ENCODE measurements around the gene ATP11A.
"Not testable (repeated sequence)": the region's sequence is repeated elsewhere in the genome, so short reads cannot be mapped to it uniquely, and the experiment has no call there.

The ATP11A gene

GRCh38 chr13:112863356-112863755 lies 173.5 kb downstream of the ATP11A start:
- H2AK5ac ChIP-seq (ENCODE audit: low read length); H3K27me3 ChIP-seq (ENCODE audit: insufficient read depth, low read length, poor library complexity); H2BK15ac ChIP-seq (replicated peaks; ENCODE audit: low read depth); H3K4me1 ChIP-seq (ENCODE audit: control insufficient read depth, low read depth, low read length); H3K4me3 ChIP-seq (ENCODE audit: low read length); H2BK5ac ChIP-seq (ENCODE audit: low read length); H4K5ac ChIP-seq (ENCODE audit: low read length); H3K4ac ChIP-seq (ENCODE audit: low read depth, low read length); H3K79me1 ChIP-seq (ENCODE audit: low read length); H3K79me2 ChIP-seq (ENCODE audit: control insufficient read depth, insufficient read depth, low read length); DNase-seq; H2BK120ac ChIP-seq (ENCODE audit: low read depth, low read length); H3K27ac ChIP-seq (ENCODE audit: low read depth, low read length); H3K9ac ChIP-seq (ENCODE audit: low read length); H3K23ac ChIP-seq (ENCODE audit: low read length); H3K18ac ChIP-seq (ENCODE audit: low read length); H3K4me2 ChIP-seq (ENCODE audit: low read length); H3K36me3 ChIP-seq (ENCODE audit: control insufficient read depth, insufficient read depth, low read length); H4K8ac ChIP-seq (ENCODE audit: low read depth, low read length); H3K56ac ChIP-seq (ENCODE audit: low read length): not testable (repeated sequence)
- no CpG with 5 or more reads among the region's 17 CpGs for WGBS (ENCODE audit: extremely low coverage, insufficient coverage, low lambda C conversion rate)

GRCh38 chr13:112865478-112865877 lies 175.6 kb downstream of the ATP11A start:
- not testable (repeated sequence) for H2BK120ac ChIP-seq (ENCODE audit: low read depth, low read length); H3K79me2 ChIP-seq (ENCODE audit: control insufficient read depth, insufficient read depth, low read length); H2AK5ac ChIP-seq (ENCODE audit: low read length); H3K36me3 ChIP-seq (ENCODE audit: control insufficient read depth, insufficient read depth, low read length); H3K56ac ChIP-seq (ENCODE audit: low read length); H3K27me3 ChIP-seq (ENCODE audit: insufficient read depth, low read length, poor library complexity); H3K4me3 ChIP-seq (ENCODE audit: low read length); H2BK5ac ChIP-seq (ENCODE audit: low read length); H3K79me1 ChIP-seq (ENCODE audit: low read length); H3K18ac ChIP-seq (ENCODE audit: low read length); H2BK15ac ChIP-seq (replicated peaks; ENCODE audit: low read depth); H4K8ac ChIP-seq (ENCODE audit: low read depth, low read length); DNase-seq; H4K5ac ChIP-seq (ENCODE audit: low read length); H3K27ac ChIP-seq (ENCODE audit: low read depth, low read length); H3K4ac ChIP-seq (ENCODE audit: low read depth, low read length); H3K4me1 ChIP-seq (ENCODE audit: control insufficient read depth, low read depth, low read length); H3K9ac ChIP-seq (ENCODE audit: low read length); H3K23ac ChIP-seq (ENCODE audit: low read length); H3K4me2 ChIP-seq (ENCODE audit: low read length)
- no CpG with 5 or more reads among the region's 14 CpGs for WGBS (ENCODE audit: extremely low coverage, insufficient coverage, low lambda C conversion rate)

GRCh38 chr13:112867301-112867711 lies 177.5 kb downstream of the ATP11A start:
- DNase-seq, result no peak
- no peaks in the 10 kb centered on the region for H3K79me1 ChIP-seq (ENCODE audit: low read length)
- no peak overlapping the region for H2BK15ac ChIP-seq (replicated peaks; ENCODE audit: low read depth)
- no peak overlapping the region for H2BK5ac ChIP-seq (ENCODE audit: low read length)
- peaks cover 1% of the 10 kb centered on the region for H3K36me3 ChIP-seq (ENCODE audit: control insufficient read depth, insufficient read depth, low read length)
- no peaks in the 10 kb centered on the region for H3K79me2 ChIP-seq (ENCODE audit: control insufficient read depth, insufficient read depth, low read length)
- H3K27me3 ChIP-seq (ENCODE audit: insufficient read depth, low read length, poor library complexity), result no peaks in the 10 kb centered on the region
- H3K18ac ChIP-seq (ENCODE audit: low read length), result no peak overlapping the region
- H3K9ac ChIP-seq (ENCODE audit: low read length), result no peak overlapping the region
- H4K5ac ChIP-seq (ENCODE audit: low read length), result no peak overlapping the region
- H4K8ac ChIP-seq (ENCODE audit: low read depth, low read length), result no peak overlapping the region
- H3K27ac ChIP-seq (ENCODE audit: low read depth, low read length), result no peak overlapping the region
- no CpG with 5 or more reads among the region's 18 CpGs for WGBS (ENCODE audit: extremely low coverage, insufficient coverage, low lambda C conversion rate)
- no peaks in the 10 kb centered on the region for H3K4me1 ChIP-seq (ENCODE audit: control insufficient read depth, low read depth, low read length)
- no peak overlapping the region for H3K56ac ChIP-seq (ENCODE audit: low read length)
- H3K4ac ChIP-seq (ENCODE audit: low read depth, low read length), result no peak overlapping the region
- no peak overlapping the region for H3K4me3 ChIP-seq (ENCODE audit: low read length)
- no peak overlapping the region for H3K4me2 ChIP-seq (ENCODE audit: low read length)
- no peak overlapping the region for H3K23ac ChIP-seq (ENCODE audit: low read length)
- H2BK120ac ChIP-seq (ENCODE audit: low read depth, low read length), result no peak overlapping the region
- no peak overlapping the region for H2AK5ac ChIP-seq (ENCODE audit: low read length)

- WGBS (ENCODE audit: extremely low coverage, insufficient coverage, low lambda C conversion rate), result no CpG with 5 or more reads among the region's 5 CpGs
- H3K27ac ChIP-seq (ENCODE audit: low read depth, low read length), result no peak overlapping the region
Measured at GRCh38 chr13:112868308-112868707, 178.5 kb downstream of the ATP11A start.

GRCh38 chr13:112869202-112870050 lies 179.6 kb downstream of the ATP11A start:
- no peaks in the 10 kb centered on the region for H3K27me3 ChIP-seq (ENCODE audit: insufficient read depth, low read length, poor library complexity)
- no peak overlapping the region for H3K23ac ChIP-seq (ENCODE audit: low read length)
- H3K4me2 ChIP-seq (ENCODE audit: low read length), result no peak overlapping the region
- peaks cover 1% of the 10 kb centered on the region for H3K36me3 ChIP-seq (ENCODE audit: control insufficient read depth, insufficient read depth, low read length)
- no peak overlapping the region for H3K4ac ChIP-seq (ENCODE audit: low read depth, low read length)
- no peaks in the 10 kb centered on the region for H3K79me1 ChIP-seq (ENCODE audit: low read length)
- WGBS (ENCODE audit: extremely low coverage, insufficient coverage, low lambda C conversion rate), result no CpG with 5 or more reads among the region's 15 CpGs
- no peak overlapping the region for H3K27ac ChIP-seq (ENCODE audit: low read depth, low read length)
- H3K56ac ChIP-seq (ENCODE audit: low read length), result no peak overlapping the region
- no peak for DNase-seq
- no peak overlapping the region for H3K18ac ChIP-seq (ENCODE audit: low read length)
- no peak overlapping the region for H3K9ac ChIP-seq (ENCODE audit: low read length)
- H2BK5ac ChIP-seq (ENCODE audit: low read length), result no peak overlapping the region
- H2BK120ac ChIP-seq (ENCODE audit: low read depth, low read length), result no peak overlapping the region
- H3K4me1 ChIP-seq (ENCODE audit: control insufficient read depth, low read depth, low read length), result no peaks in the 10 kb centered on the region
- H2AK5ac ChIP-seq (ENCODE audit: low read length), result no peak overlapping the region
- H3K79me2 ChIP-seq (ENCODE audit: control insufficient read depth, insufficient read depth, low read length), result no peaks in the 10 kb centered on the region
- H4K8ac ChIP-seq (ENCODE audit: low read depth, low read length), result no peak overlapping the region
- no peak overlapping the region for H3K4me3 ChIP-seq (ENCODE audit: low read length)
- H4K5ac ChIP-seq (ENCODE audit: low read length), result no peak overlapping the region
- H2BK15ac ChIP-seq (replicated peaks; ENCODE audit: low read depth), result no peak overlapping the region

More at GRCh38 chr13:112868308-112868707, 178.5 kb downstream of the ATP11A start:
- no peaks in the 10 kb centered on the region for H3K4me1 ChIP-seq (ENCODE audit: control insufficient read depth, low read depth, low read length)
- no peak overlapping the region for H3K18ac ChIP-seq (ENCODE audit: low read length)
- H3K27me3 ChIP-seq (ENCODE audit: insufficient read depth, low read length, poor library complexity), result no peaks in the 10 kb centered on the region
- no peak overlapping the region for H3K9ac ChIP-seq (ENCODE audit: low read length)
- no peak overlapping the region for H3K4ac ChIP-seq (ENCODE audit: low read depth, low read length)
- DNase-seq, result no peak
- no peak overlapping the region for H4K5ac ChIP-seq (ENCODE audit: low read length)
- H2BK120ac ChIP-seq (ENCODE audit: low read depth, low read length), result no peak overlapping the region
- H3K4me2 ChIP-seq (ENCODE audit: low read length), result no peak overlapping the region
- peaks cover 1% of the 10 kb centered on the region for H3K36me3 ChIP-seq (ENCODE audit: control insufficient read depth, insufficient read depth, low read length)
- H2BK5ac ChIP-seq (ENCODE audit: low read length), result no peak overlapping the region
- no peak overlapping the region for H4K8ac ChIP-seq (ENCODE audit: low read depth, low read length)
- no peaks in the 10 kb centered on the region for H3K79me2 ChIP-seq (ENCODE audit: control insufficient read depth, insufficient read depth, low read length)
- no peak overlapping the region for H3K4me3 ChIP-seq (ENCODE audit: low read length)
- no peak overlapping the region for H2AK5ac ChIP-seq (ENCODE audit: low read length)
- H3K56ac ChIP-seq (ENCODE audit: low read length), result no peak overlapping the region
- H3K23ac ChIP-seq (ENCODE audit: low read length), result no peak overlapping the region
- H3K79me1 ChIP-seq (ENCODE audit: low read length), result no peaks in the 10 kb centered on the region
- H2BK15ac ChIP-seq (replicated peaks; ENCODE audit: low read depth), result no peak overlapping the region

- H3K79me2 ChIP-seq (ENCODE audit: control insufficient read depth, insufficient read depth, low read length), result no peaks in the 10 kb centered on the region
- H2AK5ac ChIP-seq (ENCODE audit: low read length), result no peak overlapping the region
- no peak overlapping the region for H3K4me3 ChIP-seq (ENCODE audit: low read length)
- H3K18ac ChIP-seq (ENCODE audit: low read length), result no peak overlapping the region
- no CpG with 5 or more reads among the region's 2 CpGs for WGBS (ENCODE audit: extremely low coverage, insufficient coverage, low lambda C conversion rate)
- H3K23ac ChIP-seq (ENCODE audit: low read length), result no peak overlapping the region
- H3K36me3 ChIP-seq (ENCODE audit: control insufficient read depth, insufficient read depth, low read length), result peaks cover 1% of the 10 kb centered on the region
- no peak overlapping the region for H2BK15ac ChIP-seq (replicated peaks; ENCODE audit: low read depth)
- H2BK5ac ChIP-seq (ENCODE audit: low read length), result no peak overlapping the region
- DNase-seq, result no peak
- no peaks in the 10 kb centered on the region for H3K4me1 ChIP-seq (ENCODE audit: control insufficient read depth, low read depth, low read length)
- no peak overlapping the region for H3K9ac ChIP-seq (ENCODE audit: low read length)
- no peak overlapping the region for H4K5ac ChIP-seq (ENCODE audit: low read length)
- no peak overlapping the region for H3K56ac ChIP-seq (ENCODE audit: low read length)
- no peak overlapping the region for H3K4me2 ChIP-seq (ENCODE audit: low read length)
- H3K79me1 ChIP-seq (ENCODE audit: low read length), result no peaks in the 10 kb centered on the region
- H3K27me3 ChIP-seq (ENCODE audit: insufficient read depth, low read length, poor library complexity), result no peaks in the 10 kb centered on the region
- H3K4ac ChIP-seq (ENCODE audit: low read depth, low read length), result no peak overlapping the region
- H3K27ac ChIP-seq (ENCODE audit: low read depth, low read length), result no peak overlapping the region
- H2BK120ac ChIP-seq (ENCODE audit: low read depth, low read length), result no peak overlapping the region
- H4K8ac ChIP-seq (ENCODE audit: low read depth, low read length), result no peak overlapping the region
Measured at GRCh38 chr13:112870051-112870331, 180.2 kb downstream of the ATP11A start.
